Suprapubic skin (tissue), 4 donors: ENCODE measurements around the gene SBK2. TPM values are rescaled to one million over a fixed set of nuclear protein-coding genes. Genes with fewer than 3 reads are reported as not detected.

ENCODE experiments used
- DNase-seq, 2 donors: peaks; one replicate each; pipeline ENCODE4 v3.0.0-alpha.2; 2019; ENCODE audit warnings: low spot score in 2 of 2
- H3K27ac ChIP-seq: fragments of 200-600 bp; sonication (generic); one replicate; pipeline ENCODE4 v1.5.1; 2019
- H3K27me3 ChIP-seq: fragments of 200-600 bp; sonication (generic); one replicate; pipeline ENCODE4 v1.5.1; 2019
- H3K36me3 ChIP-seq: fragments of 200-600 bp; sonication (generic); one replicate; pipeline ENCODE4 v1.5.1; 2019
- H3K4me1 ChIP-seq: fragments of 200-600 bp; sonication (generic); one replicate; pipeline ENCODE4 v1.5.1; 2019
- H3K4me3 ChIP-seq: fragments of 200-600 bp; sonication (generic); one replicate; pipeline ENCODE4 v1.5.1; 2019; ENCODE audit warnings: mild to moderate bottlenecking
- H3K9me3 ChIP-seq: fragments of 200-600 bp; sonication (generic); one replicate; pipeline ENCODE4 v1.5.1; 2019
- CTCF ChIP-seq, 2 donors: fragments of 200-600 bp in 1 of 2; fragments of 450-650 bp in 1 of 2; sonication (generic) in 1 of 2; IDR thresholded peaks; one replicate each; pipeline ENCODE4 v1.5.1; 2016 to 2019; ENCODE audit warnings: antibody characterized with exemption in 2 of 2, mild to moderate bottlenecking in 1 of 2, moderate library complexity in 1 of 2
- EP300 ChIP-seq: sonication (generic); formaldehyde crosslinking; IDR thresholded peaks from one replicate; pipeline ENCODE4 v1.6.1; 2017; ENCODE audit warnings: antibody characterized with exemption
- POLR2A ChIP-seq, 2 donors: fragments of 450-650 bp; IDR thresholded peaks; one replicate each; pipeline ENCODE4 v1.6.1; 2017; ENCODE audit warnings: antibody characterized with exemption in 2 of 2, mild to moderate bottlenecking in 2 of 2, moderate library complexity in 2 of 2
- POLR2AphosphoS5 ChIP-seq, 3 donors: sonication (generic); formaldehyde crosslinking; IDR thresholded peaks; one replicate each; pipeline ENCODE4 v1.6.1; 2017; ENCODE audit warnings: antibody characterized with exemption in 3 of 3
- WGBS: methylation state at CpG from one replicate; pipeline ENCODE4 v1.1.5; 2018; 5-methylcytosine and 5-hydroxymethylcytosine counted together
- total RNA-seq, 4 donors: library from RNA; depleted of rRNA; stranded (reverse); fragments of >200 nt; gene quantifications; one replicate each; pipeline ENCODE4 v1.1.0, GENCODE V29; 2016

SBK2 gene
- total RNA-seq, 4 donors from 2014 or later, result not detected

DNA sequence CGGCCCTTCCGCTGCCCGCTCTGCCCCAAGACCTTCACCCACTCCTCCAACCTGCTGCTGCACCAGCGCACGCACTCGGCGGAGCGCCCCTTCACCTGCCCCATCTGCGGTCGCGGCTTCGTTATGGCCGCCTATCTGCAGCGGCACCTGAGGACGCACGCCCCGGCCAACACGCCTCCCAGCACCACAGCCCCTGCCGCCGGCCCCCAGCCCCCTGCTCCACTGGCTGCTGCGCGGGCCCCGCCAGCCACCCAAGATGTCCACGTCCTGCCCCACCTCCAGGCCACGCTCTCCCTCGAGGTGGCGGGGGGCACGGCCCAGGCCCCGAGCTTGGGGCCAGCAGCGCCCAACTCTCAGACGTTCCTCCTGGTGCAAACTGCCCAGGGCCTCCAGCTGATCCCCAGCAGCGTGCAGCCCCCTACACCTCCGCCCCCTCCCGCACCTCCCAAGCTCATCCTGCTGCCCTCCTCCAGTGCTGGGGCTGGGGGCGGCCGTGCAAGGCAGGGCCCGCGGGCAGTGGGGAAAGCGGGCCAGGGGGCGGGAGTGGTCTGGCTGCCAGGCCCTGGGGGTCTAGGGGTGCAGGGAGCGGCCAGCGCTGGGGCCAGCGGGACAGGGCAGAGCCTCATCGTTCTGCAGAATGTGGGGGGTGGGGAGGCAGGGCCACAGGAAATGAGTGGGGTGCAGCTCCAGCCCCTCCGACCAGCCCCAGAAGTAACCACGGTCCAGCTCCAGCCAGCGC is 53.8 kb downstream of the SBK2 start:
- no peak overlapping the region for H3K4me3 ChIP-seq
- H3K9me3 ChIP-seq, result no peaks in the 10 kb centered on the region
- DNase-seq, result peak in 1 of 2 donors; percentile 60
- H3K4me1 ChIP-seq, result peaks cover 47% of the 10 kb centered on the region
- 97% methylated on average over 33 of the region's 47 CpGs for WGBS
- H3K27me3 ChIP-seq, result no peaks in the 10 kb centered on the region
- H3K36me3 ChIP-seq, result peaks cover 24% of the 10 kb centered on the region
- TF ChIP-seq POLR2AphosphoS5 (IDR thresholded peaks at IDR 0.05) (no peak), EP300 (no peak), CTCF (IDR thresholded peaks at IDR 0.05) (no peak), POLR2A (IDR thresholded peaks at IDR 0.05) (no peak)
- H3K27ac ChIP-seq, result no peak overlapping the region

- Histone ChIP-seq H3K4me1 (peaks cover 47% of the 10 kb centered on the region), H3K9me3 (no peaks in the 10 kb centered on the region), H3K36me3 (peaks cover 24% of the 10 kb centered on the region), H3K27me3 (no peaks in the 10 kb centered on the region), H3K4me3 (no peak overlapping the region), H3K27ac (no peak overlapping the region)
- TF ChIP-seq POLR2AphosphoS5 (IDR thresholded peaks at IDR 0.05), result no peak
- peak in 1 of 2 donors; percentile 54 for DNase-seq
- 100% methylated on average over 4 of the region's 83 CpGs for WGBS
Observed at GRCh38 chr19:55482156-55482961, 54.6 kb downstream of the SBK2 start.

- DNase-seq, result no peak
- H3K9me3 ChIP-seq, result no peaks in the 10 kb centered on the region
- peaks cover 24% of the 10 kb centered on the region for H3K36me3 ChIP-seq
- no peak overlapping the region for H3K27ac ChIP-seq
- 80% methylated on average over 7 of the region's 40 CpGs for WGBS
- H3K4me3 ChIP-seq, result no peak overlapping the region
- TF ChIP-seq EP300, result no peak
- no peak for TF ChIP-seq POLR2AphosphoS5 (IDR thresholded peaks at IDR 0.05)
- no peak for TF ChIP-seq CTCF (IDR thresholded peaks at IDR 0.05)
- TF ChIP-seq POLR2A (IDR thresholded peaks at IDR 0.05), result no peak
- H3K4me1 ChIP-seq, result peaks cover 47% of the 10 kb centered on the region
- H3K27me3 ChIP-seq, result no peaks in the 10 kb centered on the region
Observed at GRCh38 chr19:55481794-55482155, 55.2 kb downstream of the SBK2 start.

GRCh38 chr19:55481148-55481793 is 55.7 kb downstream of the SBK2 start:
- peaks cover 42% of the 10 kb centered on the region for H3K4me1 ChIP-seq
- no peaks in the 10 kb centered on the region for H3K9me3 ChIP-seq
- no peak for DNase-seq
- TF ChIP-seq POLR2A (IDR thresholded peaks at IDR 0.05) (no peak), POLR2AphosphoS5 (IDR thresholded peaks at IDR 0.05) (no peak), EP300 (no peak), CTCF (IDR thresholded peaks at IDR 0.05) (no peak)
- no peaks in the 10 kb centered on the region for H3K27me3 ChIP-seq
- no peak overlapping the region for H3K4me3 ChIP-seq
- H3K27ac ChIP-seq, result no peak overlapping the region
- 97% methylated on average over 16 of the region's 52 CpGs for WGBS
- peaks cover 24% of the 10 kb centered on the region for H3K36me3 ChIP-seq

DNA sequence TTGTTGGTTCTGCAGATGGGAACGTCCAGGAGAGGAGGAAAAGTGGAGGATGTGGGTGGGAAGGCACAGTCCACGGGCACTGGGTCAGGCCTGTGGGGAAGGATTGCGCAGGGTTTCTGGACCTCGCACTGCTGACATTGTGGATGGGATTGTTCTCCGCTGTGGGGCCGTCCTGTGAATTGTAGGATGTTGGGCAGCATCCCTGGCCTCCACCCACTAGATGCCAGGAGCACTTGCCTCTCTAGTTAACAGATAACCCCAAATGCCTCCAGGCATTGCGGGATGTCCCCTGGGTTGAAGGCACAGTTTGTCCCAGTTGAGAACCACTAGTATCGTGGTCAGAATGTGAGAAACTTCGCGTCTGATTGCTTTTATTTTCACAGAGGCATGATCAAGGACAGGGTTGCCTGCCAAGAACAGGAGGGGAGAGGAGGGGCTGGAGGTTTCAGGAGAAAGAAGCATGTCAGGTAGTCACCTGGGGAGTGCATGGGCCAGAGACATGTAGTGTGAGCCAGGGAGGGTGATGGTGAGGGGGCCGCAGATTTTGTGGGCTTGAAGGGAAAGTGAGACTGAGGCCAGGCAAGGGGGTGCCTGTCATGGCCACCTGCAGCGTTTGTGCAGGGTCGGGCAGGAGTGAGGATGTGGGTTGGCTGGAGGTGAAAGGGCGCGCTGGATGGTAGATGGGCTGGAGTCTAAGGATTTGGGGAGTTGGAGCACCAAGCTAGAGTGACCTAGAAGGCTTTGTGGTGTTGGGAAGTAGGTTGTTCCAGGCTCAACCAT is 57.3 kb downstream of the SBK2 start:
- no peaks in the 10 kb centered on the region for H3K9me3 ChIP-seq
- no peaks in the 10 kb centered on the region for H3K27me3 ChIP-seq
- H3K36me3 ChIP-seq, result peaks cover 24% of the 10 kb centered on the region
- H3K27ac ChIP-seq, result no peak overlapping the region
- H3K4me3 ChIP-seq, result no peak overlapping the region
- H3K4me1 ChIP-seq, result peaks cover 35% of the 10 kb centered on the region
- no peak for DNase-seq
- TF ChIP-seq POLR2AphosphoS5 (IDR thresholded peaks at IDR 0.05), result no peak
- TF ChIP-seq POLR2A (IDR thresholded peaks at IDR 0.05), result no peak
- TF ChIP-seq CTCF (IDR thresholded peaks at IDR 0.05), result no peak
- TF ChIP-seq EP300, result no peak
- WGBS, result 79% methylated on average over 15 of the region's 15 CpGs
